ENCODE results near the gene CX3CR1.

GRCh38 chr3:39289107-39289506 lies 9.3 kb upstream of the CX3CR1 start:
- TF ChIP-seq CTCF (conservative IDR thresholded peaks at IDR 0.05 in 1 of 2, IDR thresholded peaks at IDR 0.05 in 1 of 2; ENCODE audit: extremely low read depth in 1 of 2, insufficient read depth in 1 of 2, low read depth in 1 of 2, low read length in 2 of 2) (no peak), EZH2 (IDR thresholded peaks at IDR 0.05; ENCODE audit: borderline replicate concordance, low read length) (no peak)
